ENCODE measurements around the gene FRS2. TPM values are rescaled to one million over a fixed set of nuclear protein-coding genes. Genes with fewer than 3 reads are reported as not detected.

Gene FRS2
- total and polyA plus RNA-seq, 8 donors: 2.0 to 71.0 (median 12.1) TPM

GRCh38 chr12:69527506-69528272, 57.5 kb downstream of the FRS2 start:
- no peak for DNase-seq
- H3K27ac ChIP-seq: peak overlapping the region in 2 of 5 donors; percentile 1 to 33
- no peaks in the 10 kb centered on the region for H3K27me3 ChIP-seq
- intact Hi-C loops (cut with DNase I; ENCODE audit: low total_unique reads): no loop called here
- peaks cover 0 to 5% (median 2%) of the 10 kb centered on the region in 4 donors for H3K36me3 ChIP-seq
- H3K4me1 ChIP-seq: peaks cover 0 to 32% (median 14%) of the 10 kb centered on the region in 4 donors
- peaks cover 0 to 2% (median 0%) of the 10 kb centered on the region in 4 donors for H3K9me3 ChIP-seq
- 69 to 82% (median 78%) methylated on average over 3 of the region's 3 CpGs for WGBS, 5 donors
- TF ChIP-seq POLR2A (IDR thresholded peaks at IDR 0.05): no peak
- no peak for TF ChIP-seq POLR2AphosphoS5 (IDR thresholded peaks at IDR 0.05)
- TF ChIP-seq EP300 (IDR thresholded peaks at IDR 0.05): no peak
- no peak for TF ChIP-seq CTCF (IDR thresholded peaks at IDR 0.05)
- no peak overlapping the region for H3K4me3 ChIP-seq

- DNase-seq: no peak
- H3K9me3 ChIP-seq: no peaks in the 10 kb centered on the region
- intact Hi-C loops (cut with DNase I; ENCODE audit: low total_unique reads): no loop called here
- H3K27me3 ChIP-seq: no peaks in the 10 kb centered on the region
- TF ChIP-seq POLR2AphosphoS5 (IDR thresholded peaks at IDR 0.05) (no peak), POLR2A (IDR thresholded peaks at IDR 0.05) (no peak), EP300 (IDR thresholded peaks at IDR 0.05) (no peak), CTCF (IDR thresholded peaks at IDR 0.05) (no peak)
- H3K4me1 ChIP-seq: peaks cover 0 to 35% (median 17%) of the 10 kb centered on the region in 4 donors
- no peak overlapping the region for H3K4me3 ChIP-seq
- 70 to 90% (median 87%) methylated on average over 2 of the region's 2 CpGs for WGBS, 5 donors
- peak overlapping the region in 1 of 5 donors; percentile 5 for H3K27ac ChIP-seq
- peaks cover 0 to 5% (median 2%) of the 10 kb centered on the region in 4 donors for H3K36me3 ChIP-seq
These were observed 58.8 kb downstream of the FRS2 start for GRCh38 chr12:69529021-69529420.

GRCh38 chr12:69533844-69534243, 63.7 kb downstream of the FRS2 start:
- Histone ChIP-seq H3K36me3 (peaks cover 0 to 5% (median 2%) of the 10 kb centered on the region in 4 donors), H3K9me3 (no peaks in the 10 kb centered on the region), H3K4me1 (peaks cover 0 to 24% (median 10%) of the 10 kb centered on the region in 4 donors), H3K27me3 (no peaks in the 10 kb centered on the region), H3K27ac (peak overlapping the region in 4 of 5 donors; percentile 44 to 72 (median 52)), H3K4me3 (no peak overlapping the region)
- intact Hi-C loops (cut with DNase I; ENCODE audit: low total_unique reads): no loop called here
- TF ChIP-seq EP300 (IDR thresholded peaks at IDR 0.05): no peak
- no peak for TF ChIP-seq POLR2A (IDR thresholded peaks at IDR 0.05)
- TF ChIP-seq CTCF (IDR thresholded peaks at IDR 0.05): no peak
- no peak for TF ChIP-seq POLR2AphosphoS5 (IDR thresholded peaks at IDR 0.05)
- DNase-seq: no peak
- WGBS, 5 donors: 75 to 85% (median 80%) methylated on average over 3 of the region's 3 CpGs

GRCh38 chr12:69534389-69534822, 64.2 kb downstream of the FRS2 start:
- intact Hi-C loops (cut with DNase I; ENCODE audit: low total_unique reads): no loop called here
- H3K27me3 ChIP-seq: no peaks in the 10 kb centered on the region
- TF ChIP-seq EP300 (IDR thresholded peaks at IDR 0.05) (peak; percentile 23), POLR2A (IDR thresholded peaks at IDR 0.05) (no peak), CTCF (IDR thresholded peaks at IDR 0.05) (no peak), POLR2AphosphoS5 (IDR thresholded peaks at IDR 0.05) (peak; percentile 52 to 77 (median 67))
- H3K36me3 ChIP-seq: peaks cover 0 to 5% (median 2%) of the 10 kb centered on the region in 4 donors
- peak in 1 of 2 donors; percentile 93 for DNase-seq
- no peaks in the 10 kb centered on the region for H3K9me3 ChIP-seq
- 22 to 43% (median 36%) methylated on average over 3 of the region's 3 CpGs for WGBS, 5 donors
- H3K4me3 ChIP-seq: no peak overlapping the region
- H3K27ac ChIP-seq: peak overlapping the region in 4 of 5 donors; percentile 44 to 72 (median 52)
- H3K4me1 ChIP-seq: peaks cover 0 to 20% (median 10%) of the 10 kb centered on the region in 4 donors
